Left cardiac atrium (tissue), 4 donors: Measurements from ENCODE around the gene B4GALT5. TPM values are rescaled to one million over a fixed set of nuclear protein-coding genes. Genes with fewer than 3 reads are reported as not detected.
"Not testable (repeated sequence)": the region's sequence is repeated elsewhere in the genome, so short reads cannot be mapped to it uniquely, and the experiment has no call there.

Source experiments
- ATAC-seq, 2 donors: fragments of 200-7000 bp; cut with Tn5 transposase; one replicate each; pipeline ENCODE4 v1.9.1; 2020; ENCODE audit warnings: mild to moderate bottlenecking in 2 of 2, moderate library complexity in 2 of 2
- DNase-seq: peaks from one replicate; pipeline ENCODE4 v3.0.0-alpha.2; 2020
- intact Hi-C, 2 donors: fragments of 100-400 bp; cut with DNase I; formaldehyde crosslinking; loops; one replicate each; pipeline versions ENCODE4 v1.14.1 to v1.15.1; 2022 to 2023
- total RNA-seq, 2 donors: library from RNA; stranded (reverse); fragmentation: NEBNext Ultra II Directional; extraction: Animal tissue kit (Norgen Biotek cat#: 25700); gene quantifications; one replicate each; pipeline ENCODE4 v1.2.1, GENCODE V29; 2021
- donor health status: DM: no; HTN: yes; CAD: no.
- donor health status: DM: no; HTN: yes; CAD: no; lungs with severe emphysema.
- donor health status: DM: yes; HTN: yes; CAD: no.
- donor health status: Dilated cardiomyopathy.

B4GALT5 gene
- total RNA-seq, 2 donors from 2014 or later, result 24.1 to 32.6 TPM

DNA sequence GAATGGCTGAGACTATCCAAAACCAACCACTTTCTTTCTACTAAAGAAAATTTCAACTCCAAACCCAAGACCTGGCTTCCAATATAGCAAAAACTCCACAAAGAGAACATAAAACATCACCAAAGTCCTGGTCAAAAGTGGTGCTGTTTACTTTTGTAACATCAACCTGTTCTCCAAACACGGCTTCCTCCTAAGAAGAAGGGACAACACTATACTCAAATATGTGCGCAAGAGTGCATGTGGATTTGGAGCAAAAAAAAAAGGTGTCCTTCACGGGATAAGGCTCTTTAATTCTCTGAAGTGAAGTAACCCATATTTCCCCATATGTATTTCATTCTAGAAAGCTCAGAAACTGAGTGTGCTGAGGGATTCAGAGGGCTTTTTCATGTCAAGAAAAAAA, 6.6 kb downstream of the B4GALT5 start:
- DNase-seq, result no peak
- intact Hi-C loops, result no loop called here
- no peak for ATAC-seq

GRCh38 chr20:49706630-49707091, 7.0 kb downstream of the B4GALT5 start:
- DNase-seq, result no peak
- ATAC-seq, result peak; percentile 51 to 90
- intact Hi-C loops, result no loop called here

GRCh38 chr20:49705893-49706292, 7.8 kb downstream of the B4GALT5 start:
- DNase-seq, intact Hi-C loops, ATAC-seq: not testable (repeated sequence)

GRCh38 chr20:49705358-49705757, 8.3 kb downstream of the B4GALT5 start:
- intact Hi-C loops, result no loop called here
- DNase-seq, result no peak
- no peak for ATAC-seq

- no peak for ATAC-seq
- intact Hi-C loops, result no loop called here
- DNase-seq, result no peak
These were observed 8.7 kb downstream of the B4GALT5 start for GRCh38 chr20:49704932-49705336.

- intact Hi-C loops, result no loop called here
- no peak for ATAC-seq
- DNase-seq, result no peak
These were observed 11.8 kb downstream of the B4GALT5 start for GRCh38 chr20:49701916-49702315.

- intact Hi-C loops, result no loop called here
- ATAC-seq, result peak in 1 of 2 donors; percentile 50
- DNase-seq, result no peak
These were observed 12.4 kb downstream of the B4GALT5 start for GRCh38 chr20:49701241-49701790.

DNA sequence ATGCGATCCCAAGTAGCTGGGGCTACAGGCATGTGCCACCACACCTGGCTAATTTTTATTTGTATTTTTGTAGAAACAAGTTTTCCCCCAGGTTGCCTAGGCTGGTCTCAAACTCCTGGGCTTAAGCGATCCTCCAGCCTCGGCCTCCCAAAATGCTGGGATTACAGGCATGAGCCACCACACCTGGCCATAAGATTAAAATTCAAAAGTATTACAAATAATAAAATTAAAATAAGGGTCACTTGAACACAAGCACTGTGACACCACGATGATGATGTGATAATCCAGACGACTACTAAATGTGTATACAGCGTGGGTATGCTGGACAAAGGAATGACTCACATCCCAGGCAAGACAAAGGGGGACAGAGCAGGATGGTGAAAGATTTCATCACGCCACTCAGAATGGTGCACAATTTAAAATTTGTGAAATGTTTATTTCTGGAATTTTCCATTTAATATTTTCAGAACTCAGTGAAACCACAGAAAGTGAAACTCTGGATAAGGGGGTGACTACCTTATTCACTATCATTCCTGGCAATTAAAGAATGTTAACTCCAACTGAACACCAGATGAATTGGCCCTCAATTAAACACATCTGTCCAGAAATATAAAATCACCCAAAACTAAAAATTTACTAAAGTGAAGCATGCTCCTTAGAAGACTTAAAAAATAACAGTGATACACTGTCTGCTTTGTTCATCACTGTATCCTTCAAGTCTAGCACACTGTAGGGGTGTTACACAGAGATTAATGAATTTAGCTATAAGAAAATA, 13.1 kb downstream of the B4GALT5 start:
- intact Hi-C loops, result no loop called here
- DNase-seq, result no peak
- ATAC-seq, result peak; percentile 64 to 82

DNA sequence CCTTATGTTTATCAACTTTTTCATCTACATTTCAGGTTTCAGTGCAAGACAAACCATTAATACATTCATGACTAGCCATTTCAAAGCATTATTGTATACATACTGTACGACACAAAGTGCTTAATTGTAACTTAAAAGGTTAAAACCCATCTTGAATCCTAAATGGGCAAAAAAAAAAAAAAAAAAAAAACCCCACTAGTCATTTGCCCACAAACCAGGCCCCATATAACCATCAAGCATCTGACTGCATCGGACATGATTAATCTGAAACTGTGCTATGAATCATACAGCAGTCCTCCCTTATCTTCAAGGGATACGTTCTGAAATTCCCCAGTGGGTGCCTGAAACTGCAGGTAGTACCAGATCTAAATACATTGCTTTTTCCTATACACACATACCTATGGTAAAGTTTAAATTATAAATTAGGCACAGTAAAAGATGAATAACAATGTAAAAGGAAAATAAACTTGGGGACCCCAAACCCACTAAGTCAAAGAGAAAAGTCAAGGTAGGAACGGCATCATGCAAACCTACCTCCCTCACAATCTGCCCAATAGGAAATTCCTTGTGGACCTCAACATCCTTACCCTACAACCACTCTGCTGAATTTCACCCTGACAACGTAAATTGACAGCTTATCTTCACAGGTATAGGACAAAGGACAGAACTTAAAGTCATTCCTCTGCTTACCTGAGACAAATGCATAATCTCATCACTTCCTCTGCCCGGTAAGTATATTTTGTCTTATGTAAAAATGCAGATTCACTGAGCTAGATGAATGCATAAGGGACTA, 14.3 kb downstream of the B4GALT5 start:
- ATAC-seq, result peak in 1 of 2 donors; percentile 75
- intact Hi-C loops, result no loop called here
- no peak for DNase-seq

- ATAC-seq, result no peak
- DNase-seq, result no peak
- intact Hi-C loops, result no loop called here
These were observed 15.2 kb downstream of the B4GALT5 start for GRCh38 chr20:49698477-49698876.

DNA sequence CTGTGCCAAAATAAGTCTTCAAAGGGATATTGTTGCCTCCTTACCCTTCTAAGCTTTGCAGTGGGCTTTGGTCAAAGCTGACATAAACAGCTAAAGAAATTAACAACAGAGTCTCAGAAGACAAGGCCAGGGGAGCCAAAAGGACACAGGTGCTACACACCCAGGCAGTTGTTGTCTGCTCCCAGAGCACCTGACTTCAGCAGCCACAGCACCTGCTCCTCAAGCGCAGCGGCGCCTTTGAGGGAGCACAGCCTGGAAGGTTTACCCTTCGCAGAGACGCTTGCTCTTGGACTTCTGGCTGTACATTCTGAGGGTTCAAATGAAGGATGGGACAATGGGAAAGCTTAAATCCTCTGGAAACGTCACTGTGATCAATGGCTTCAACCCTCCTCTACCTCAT, 16.6 kb downstream of the B4GALT5 start:
- ATAC-seq (no peak), DNase-seq (no peak)
- intact Hi-C loops, result no loop called here

GRCh38 chr20:49696594-49696993, 17.1 kb downstream of the B4GALT5 start:
- ATAC-seq, result no peak
- intact Hi-C loops, result no loop called here
- DNase-seq, result no peak

DNA sequence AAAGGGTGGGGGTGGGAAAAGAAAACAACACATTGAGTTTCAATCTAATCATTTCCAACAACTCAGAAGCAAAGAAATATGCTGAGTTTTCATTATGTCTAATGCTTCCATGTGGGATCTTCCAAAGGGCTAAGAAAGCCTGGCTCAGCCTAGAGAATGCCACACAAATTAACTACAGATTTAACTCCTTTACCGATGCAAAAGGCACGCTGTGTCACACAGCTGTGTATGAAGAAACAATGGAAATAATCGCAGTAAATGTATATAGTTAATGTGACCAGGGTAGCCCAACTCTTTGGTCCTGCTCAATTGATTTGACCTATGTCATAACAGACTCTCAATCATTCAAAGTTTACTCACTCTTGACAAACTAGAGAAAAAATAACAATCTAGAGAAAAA, 17.8 kb downstream of the B4GALT5 start:
- intact Hi-C loops, result no loop called here
- ATAC-seq, result no peak

GRCh38 chr20:49694450-49695071, 19.1 kb downstream of the B4GALT5 start:
- ATAC-seq, result no peak
- DNase-seq, result no peak
- intact Hi-C loops, result no loop called here

More for the DNA sequence above, 17.8 kb downstream of the B4GALT5 start:
- DNase-seq, result no peak

- DNase-seq (no peak), ATAC-seq (no peak)
- intact Hi-C loops, result no loop called here
These were observed 20.1 kb downstream of the B4GALT5 start for GRCh38 chr20:49693435-49694171.

DNA sequence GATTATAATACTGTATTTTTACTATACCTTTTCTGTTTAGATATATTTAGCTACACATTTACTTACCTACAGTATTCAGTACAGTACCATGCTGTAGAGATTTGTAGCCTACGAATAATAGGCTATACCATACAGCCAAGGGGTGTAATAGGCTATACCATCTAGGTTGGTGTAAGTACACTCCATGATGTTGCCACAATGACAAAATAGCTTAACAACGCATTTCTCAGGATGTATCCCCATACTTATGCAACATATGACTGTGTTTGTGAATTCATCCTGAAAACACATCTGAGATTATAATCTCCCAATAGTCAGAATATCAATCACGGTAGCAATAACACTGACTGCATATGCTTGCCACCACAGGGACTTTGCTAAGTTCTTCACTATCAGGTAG, 20.7 kb downstream of the B4GALT5 start:
- ATAC-seq (no peak), DNase-seq (no peak)
- intact Hi-C loops, result no loop called here

DNA sequence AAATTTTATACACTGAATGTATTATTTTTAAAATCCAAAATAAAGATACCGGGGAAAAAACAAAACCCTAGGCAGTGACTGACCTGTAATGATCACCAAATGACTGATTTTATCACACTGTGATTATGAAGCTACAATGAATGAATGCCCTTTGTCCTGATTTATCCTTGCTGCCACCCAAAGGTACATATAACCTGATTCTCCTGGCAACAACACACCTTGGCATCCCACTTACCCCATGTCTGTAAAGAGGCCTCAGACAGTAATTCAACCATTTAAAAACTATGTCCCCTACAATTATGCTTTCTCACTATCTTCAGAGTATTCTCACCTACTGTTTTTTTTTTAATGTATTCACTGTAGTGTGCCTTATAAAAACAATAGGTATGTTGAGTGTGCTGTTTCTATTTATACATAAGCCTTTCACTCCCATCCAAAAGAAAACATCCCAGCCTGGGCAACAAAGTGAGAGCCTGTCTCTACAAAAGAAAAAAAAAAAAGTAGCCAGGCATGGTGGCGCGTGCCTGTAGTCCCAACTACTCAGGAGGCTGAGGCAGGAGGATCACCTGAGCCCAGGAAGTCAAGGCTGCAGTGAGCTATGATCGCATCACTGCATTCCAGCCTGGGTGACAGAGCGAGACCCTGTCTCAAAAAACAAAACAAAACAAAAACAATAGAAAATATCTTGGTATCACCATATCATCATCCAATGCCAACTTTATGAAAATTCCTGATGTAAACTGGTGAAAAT, 21.7 kb downstream of the B4GALT5 start:
- DNase-seq, result no peak
- no peak for ATAC-seq
- intact Hi-C loops, result no loop called here

- DNase-seq, result no peak
- intact Hi-C loops, result no loop called here
- ATAC-seq, result peak in 1 of 2 donors; percentile 22
These were observed 22.6 kb downstream of the B4GALT5 start for GRCh38 chr20:49690899-49691620.
